Endothelial cell of umbilical vein (primary cell): ENCODE measurements around the gene FHOD3. TPM values are rescaled to one million over a fixed set of nuclear protein-coding genes. Genes with fewer than 3 reads are reported as not detected.

ENCODE experiments used
- BruUV-seq: library from RNA; stranded (reverse); fragments of 400-500 nt; replicated peaks from 2 replicates; lab custom pipeline; 2021; lab: Mats Ljungman, UMichigan
- CTCF ChIA-PET: fragments of 300-600, 350-600 bp; sonication (Branson Sonifier 250); formaldehyde crosslinking; loops from one replicate; lab custom pipeline; 2021; ENCODE audit warnings: antibody characterized with exemption, inconsistent platforms; lab: Charles Lee
- POLR2A ChIA-PET: fragments of 300-600, 350-600 bp; sonication (Branson Sonifier 250); formaldehyde crosslinking; loops from one replicate; lab custom pipeline; 2021; ENCODE audit warnings: antibody characterized with exemption, inconsistent platforms; lab: Charles Lee
- DNase-seq: peaks from one replicate; pipeline ENCODE4 v3.0.0-alpha.2; 2011; ENCODE audit warnings: low read depth, low spot score
- FAIRE-seq: peaks from 2 replicates; lab custom pipeline; 2011; peaks lifted over from hg19 to GRCh38; lab: Jason Lieb, UNC
- H2AFZ ChIP-seq: 2 replicates; pipeline ENCODE4 v1.6.0; 2012; ENCODE audit warnings: low read depth, low read length, control low read depth, inconsistent platforms
- H3K27ac ChIP-seq: 2 replicates; pipeline ENCODE4 v1.5.1; 2011; ENCODE audit warnings: low read depth, mild to moderate bottlenecking, control low read depth, low read length, moderate library complexity; ENCODE audit not compliant: insufficient read depth
- H3K27me3 ChIP-seq, 2 experiments: 2 replicates each; pipeline versions ENCODE4 v1.6.0 to v1.6.1; 2011; ENCODE audit warnings: low read length in 2 of 2, mixed read lengths in 1 of 2; ENCODE audit not compliant: control insufficient read depth in 2 of 2, insufficient read depth in 2 of 2
- H3K36me3 ChIP-seq, 2 experiments: 2 replicates in 1 of 2; 3 replicates in 1 of 2; pipeline ENCODE4 v1.5.1; 2011; ENCODE audit warnings: low read length in 2 of 2, mild to moderate bottlenecking in 1 of 2, moderate library complexity in 1 of 2; ENCODE audit not compliant: control insufficient read depth in 2 of 2, insufficient read depth in 2 of 2; ENCODE audit errors: extremely low read depth in 1 of 2
- H3K4me1 ChIP-seq: 3 replicates; pipeline ENCODE4 v1.5.1; 2011; ENCODE audit warnings: mild to moderate bottlenecking, low read length; ENCODE audit not compliant: control insufficient read depth, insufficient read depth; ENCODE audit errors: extremely low read depth
- H3K4me2 ChIP-seq: 2 replicates; pipeline ENCODE4 v1.6.1; 2011; ENCODE audit warnings: low read length, control low read depth, mixed read lengths; ENCODE audit not compliant: insufficient read depth
- H3K4me3 ChIP-seq, 3 experiments: fragments of 200-600 bp in 1 of 3; sonication (generic), shearing (Covaris generic) in 1 of 3; replicated peaks in 1 of 3; 2 replicates each; pipeline ENCODE4 v1.5.1; 2011 to 2016; ENCODE audit warnings: control low read depth in 3 of 3, low read length in 3 of 3, mild to moderate bottlenecking in 2 of 3, inconsistent platforms in 1 of 3, low read depth in 1 of 3, moderate library complexity in 1 of 3; ENCODE audit not compliant: insufficient read depth in 1 of 3
- H3K79me2 ChIP-seq: 2 replicates; pipeline ENCODE4 v1.6.0; 2012; ENCODE audit warnings: low read length, inconsistent platforms; ENCODE audit not compliant: control insufficient read depth, insufficient read depth
- H3K9ac ChIP-seq: replicated peaks from 2 replicates; pipeline ENCODE3; 2011; ENCODE audit warnings: low read length, control low read depth; ENCODE audit not compliant: insufficient read depth; ENCODE audit errors: extremely low read depth
- H3K9me1 ChIP-seq: replicated peaks from 3 replicates; pipeline ENCODE4 v1.6.0; 2011; ENCODE audit warnings: mild to moderate bottlenecking, low read length; ENCODE audit not compliant: control insufficient read depth, insufficient read depth; ENCODE audit errors: extremely low read depth
- H3K9me3 ChIP-seq: replicated peaks from 2 replicates; pipeline ENCODE4 v1.5.1; 2012; ENCODE audit warnings: low read length, inconsistent platforms; ENCODE audit not compliant: control insufficient read depth, insufficient read depth
- H4K20me1 ChIP-seq: replicated peaks from 2 replicates; pipeline ENCODE3; 2011; ENCODE audit warnings: mild to moderate bottlenecking, low read length; ENCODE audit not compliant: control insufficient read depth, insufficient read depth; ENCODE audit errors: extremely low read depth
- EZH2 ChIP-seq: IDR thresholded peaks from 2 replicates; pipeline ENCODE4 v1.6.1; 2012; ENCODE audit warnings: borderline replicate concordance, low read depth, mild to moderate bottlenecking, moderate library complexity, low read length, inconsistent platforms; ENCODE audit not compliant: severe bottlenecking
- FOS ChIP-seq: IDR thresholded peaks from 2 replicates; pipeline ENCODE4 v1.6.1; 2011; ENCODE audit warnings: mild to moderate bottlenecking, low read length, moderate library complexity, borderline replicate concordance; ENCODE audit not compliant: insufficient read depth
- GATA2 ChIP-seq: IDR thresholded peaks from 2 replicates; pipeline ENCODE4 v1.7.0; 2011; ENCODE audit warnings: low read depth, mild to moderate bottlenecking, moderate library complexity, mixed read lengths, low read length; ENCODE audit not compliant: insufficient read length, insufficient read depth
- JUN ChIP-seq: IDR thresholded peaks from 2 replicates; pipeline ENCODE4 v1.6.1; 2011; ENCODE audit warnings: borderline replicate concordance, low read depth; ENCODE audit not compliant: insufficient read length, insufficient read depth
- MYC ChIP-seq: IDR thresholded peaks from one replicate; pipeline ENCODE4 v1.6.1; 2011; ENCODE audit warnings: mild to moderate bottlenecking, low read depth, low read length
- POLR2A ChIP-seq: IDR thresholded peaks from 2 replicates; pipeline ENCODE4 v1.6.1; 2012; ENCODE audit warnings: low read depth, mild to moderate bottlenecking, control low read depth, low read length
- POLR2AphosphoS5 ChIP-seq: IDR thresholded peaks from 2 replicates; pipeline ENCODE4 v1.6.1; 2012; ENCODE audit warnings: low read depth, mild to moderate bottlenecking, control low read depth, low read length, moderate library complexity; ENCODE audit not compliant: insufficient read depth
- dilution Hi-C: fragments of 300-500 bp; cut with MboI; formaldehyde crosslinking; loops from one replicate; pipeline ENCODE4 v1.15.0; 2019; ENCODE audit warnings: low sequenced_read_pairs; ENCODE audit not compliant: extremely low pct_ligation_motif_present
- intact Hi-C: fragments of 100-400 bp; cut with micrococcal nuclease; formaldehyde crosslinking; loops from one replicate; pipeline ENCODE4 v1.10.0; 2022
- polyA plus RNA-seq, 4 experiments: library from polyadenylated mRNA; depleted of rRNA in 3 of 4; stranded (reverse) in 3 of 4; unstranded in 1 of 4; fragments of >200 nt; gene quantifications; 2 replicates each; pipeline versions ENCODE4 v1.2.1 to v1.2.3, GENCODE V29; 2011 to 2012; ENCODE audit warnings: missing spikeins in 1 of 4
- total RNA-seq: library from RNA; stranded (reverse); gene quantifications from 2 replicates; pipeline ENCODE4 v1.2.3, GENCODE V29; 2021
- TF ChIP-seq, protein P1 (sequence below), 2 donors: IDR thresholded peaks; 1 replicate in 1 of 2; 2 replicates in 1 of 2; pipeline ENCODE4 v1.5.1; 2011; ENCODE audit warnings: low read length in 2 of 2, mild to moderate bottlenecking in 2 of 2, moderate library complexity in 2 of 2, control low read depth in 1 of 2, inconsistent platforms in 1 of 2, low read depth in 1 of 2; ENCODE audit not compliant: insufficient read depth in 1 of 2; ENCODE audit errors: extremely low read depth in 1 of 2
- TF ChIP-seq, protein P2 (sequence below): IDR thresholded peaks from 2 replicates; pipeline ENCODE4 v1.6.1; 2011; ENCODE audit not compliant: insufficient read depth, insufficient read length

Gene FHOD3
- total and polyA plus RNA-seq, 2 donors (not counting 3 experiments of a cell fraction or from before 2014, with no cell fraction given): 0.06 to 1.5 TPM

GRCh38 chr18:36256094-36256493 is 41.4 kb upstream of the FHOD3 start:
- no peak overlapping the region for H3K4me2 ChIP-seq
- H3K79me2 ChIP-seq: no peaks in the 10 kb centered on the region
- no peak overlapping the region for H3K27ac ChIP-seq
- H3K9ac ChIP-seq: no peak overlapping the region
- CTCF ChIA-PET: interaction anchor here (0.8 kb wide), 1 partner anchor 11 kb away, joined by 3 read pairs; no protein-coding TSS in a partner anchor
- no peaks in the 10 kb centered on the region for H3K9me3 ChIP-seq
- no peak overlapping the region for H3K4me3 ChIP-seq
- BruUV-seq: no TSS peak
- no peaks in the 10 kb centered on the region for H3K9me1 ChIP-seq
- H2AFZ ChIP-seq: no peak overlapping the region
- no peak for FAIRE-seq
- H3K36me3 ChIP-seq: no peaks in the 10 kb centered on the region
- no peaks in the 10 kb centered on the region for H3K27me3 ChIP-seq
- POLR2A ChIA-PET: no interaction called here
- no peak for DNase-seq
- no peaks in the 10 kb centered on the region for H3K4me1 ChIP-seq
- dilution Hi-C loops: no loop called here
- TF ChIP-seq, protein P1, sequence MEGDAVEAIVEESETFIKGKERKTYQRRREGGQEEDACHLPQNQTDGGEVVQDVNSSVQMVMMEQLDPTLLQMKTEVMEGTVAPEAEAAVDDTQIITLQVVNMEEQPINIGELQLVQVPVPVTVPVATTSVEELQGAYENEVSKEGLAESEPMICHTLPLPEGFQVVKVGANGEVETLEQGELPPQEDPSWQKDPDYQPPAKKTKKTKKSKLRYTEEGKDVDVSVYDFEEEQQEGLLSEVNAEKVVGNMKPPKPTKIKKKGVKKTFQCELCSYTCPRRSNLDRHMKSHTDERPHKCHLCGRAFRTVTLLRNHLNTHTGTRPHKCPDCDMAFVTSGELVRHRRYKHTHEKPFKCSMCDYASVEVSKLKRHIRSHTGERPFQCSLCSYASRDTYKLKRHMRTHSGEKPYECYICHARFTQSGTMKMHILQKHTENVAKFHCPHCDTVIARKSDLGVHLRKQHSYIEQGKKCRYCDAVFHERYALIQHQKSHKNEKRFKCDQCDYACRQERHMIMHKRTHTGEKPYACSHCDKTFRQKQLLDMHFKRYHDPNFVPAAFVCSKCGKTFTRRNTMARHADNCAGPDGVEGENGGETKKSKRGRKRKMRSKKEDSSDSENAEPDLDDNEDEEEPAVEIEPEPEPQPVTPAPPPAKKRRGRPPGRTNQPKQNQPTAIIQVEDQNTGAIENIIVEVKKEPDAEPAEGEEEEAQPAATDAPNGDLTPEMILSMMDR (IDR thresholded peaks at IDR 0.05; ENCODE audit: extremely low read depth in 1 of 2, insufficient read depth in 1 of 2, low read depth in 1 of 2, low read length in 2 of 2): no peak
- TF ChIP-seq POLR2AphosphoS5: no peak
- no peak for TF ChIP-seq GATA2
- no peak for TF ChIP-seq FOS
- TF ChIP-seq POLR2A: no peak
- TF ChIP-seq JUN: no peak
- TF ChIP-seq, protein P2, sequence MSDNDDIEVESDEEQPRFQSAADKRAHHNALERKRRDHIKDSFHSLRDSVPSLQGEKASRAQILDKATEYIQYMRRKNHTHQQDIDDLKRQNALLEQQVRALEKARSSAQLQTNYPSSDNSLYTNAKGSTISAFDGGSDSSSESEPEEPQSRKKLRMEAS: no peak
- TF ChIP-seq MYC: no peak
- no peak for TF ChIP-seq EZH2
- H4K20me1 ChIP-seq: no peaks in the 10 kb centered on the region
- intact Hi-C loops: no loop called here
